DND-41 (cell line): Measurements from ENCODE around the gene NEDD4L.

Experiments
- EZH2 ChIP-seq: IDR thresholded peaks from 3 replicates; pipeline ENCODE4 v1.6.1; 2012; ENCODE audit warnings: borderline replicate concordance, low read depth, mild to moderate bottlenecking, moderate library complexity, low read length, inconsistent platforms; ENCODE audit not compliant: severe bottlenecking
- TF ChIP-seq, protein P1 (sequence below): IDR thresholded peaks from 2 replicates; pipeline ENCODE4 v1.5.1; 2012; ENCODE audit warnings: borderline replicate concordance, low read length, moderate library complexity, mild to moderate bottlenecking; ENCODE audit not compliant: poor library complexity, severe bottlenecking; ENCODE audit errors: extremely low read depth

DNA sequence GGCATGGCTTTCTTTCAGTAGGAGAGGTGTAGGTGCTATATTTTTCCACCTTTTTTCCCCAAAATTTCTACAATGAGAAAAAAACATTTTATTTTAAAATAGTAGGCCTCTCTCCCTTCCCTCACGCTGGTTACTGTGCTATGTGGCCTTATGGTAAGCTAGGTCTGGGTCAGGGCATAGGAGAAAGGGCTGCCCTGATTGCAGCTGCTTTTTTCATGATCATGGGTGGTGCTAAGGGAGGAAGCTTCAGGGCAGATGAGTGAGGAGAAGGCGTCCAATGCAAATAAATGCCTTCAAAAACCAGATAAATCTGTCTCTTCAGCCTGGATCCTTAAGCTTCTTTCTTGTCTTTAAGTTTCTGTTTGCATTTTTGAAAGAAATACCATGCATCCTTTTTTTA, 338.4 kb downstream of the NEDD4L start:
- TF ChIP-seq, protein P1, sequence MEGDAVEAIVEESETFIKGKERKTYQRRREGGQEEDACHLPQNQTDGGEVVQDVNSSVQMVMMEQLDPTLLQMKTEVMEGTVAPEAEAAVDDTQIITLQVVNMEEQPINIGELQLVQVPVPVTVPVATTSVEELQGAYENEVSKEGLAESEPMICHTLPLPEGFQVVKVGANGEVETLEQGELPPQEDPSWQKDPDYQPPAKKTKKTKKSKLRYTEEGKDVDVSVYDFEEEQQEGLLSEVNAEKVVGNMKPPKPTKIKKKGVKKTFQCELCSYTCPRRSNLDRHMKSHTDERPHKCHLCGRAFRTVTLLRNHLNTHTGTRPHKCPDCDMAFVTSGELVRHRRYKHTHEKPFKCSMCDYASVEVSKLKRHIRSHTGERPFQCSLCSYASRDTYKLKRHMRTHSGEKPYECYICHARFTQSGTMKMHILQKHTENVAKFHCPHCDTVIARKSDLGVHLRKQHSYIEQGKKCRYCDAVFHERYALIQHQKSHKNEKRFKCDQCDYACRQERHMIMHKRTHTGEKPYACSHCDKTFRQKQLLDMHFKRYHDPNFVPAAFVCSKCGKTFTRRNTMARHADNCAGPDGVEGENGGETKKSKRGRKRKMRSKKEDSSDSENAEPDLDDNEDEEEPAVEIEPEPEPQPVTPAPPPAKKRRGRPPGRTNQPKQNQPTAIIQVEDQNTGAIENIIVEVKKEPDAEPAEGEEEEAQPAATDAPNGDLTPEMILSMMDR, result no peak
- no peak for TF ChIP-seq EZH2
